Panc1 (cell line): ENCODE data around the gene TTC3.

Source experiments
- CTCF ChIP-seq: fragments of 450-650 bp; IDR thresholded peaks from 2 replicates; pipeline ENCODE4 v1.5.1; 2017; ENCODE audit warnings: mild to moderate bottlenecking
- POLR2AphosphoS5 ChIP-seq: IDR thresholded peaks from 2 replicates; pipeline ENCODE4 v1.6.1; 2012; ENCODE audit warnings: mild to moderate bottlenecking, low read depth, low read length, moderate library complexity
- REST ChIP-seq, 2 experiments: IDR thresholded peaks; 2 replicates each; pipeline ENCODE4 v1.6.1; 2011 to 2012; ENCODE audit warnings: low read depth in 2 of 2, control low read depth in 1 of 2, low read length in 1 of 2, mild to moderate bottlenecking in 1 of 2, moderate library complexity in 1 of 2; ENCODE audit not compliant: insufficient read depth in 1 of 2
- SIN3A ChIP-seq: IDR thresholded peaks from 2 replicates; pipeline ENCODE4 v1.6.1; 2012; ENCODE audit warnings: low read depth, mild to moderate bottlenecking, low read length, moderate library complexity, borderline replicate concordance; ENCODE audit not compliant: insufficient read depth
- TCF7L2 ChIP-seq: IDR thresholded peaks from 2 replicates; pipeline ENCODE4 v1.6.1; 2011; ENCODE audit warnings: mild to moderate bottlenecking, low read depth, low read length, inconsistent platforms

GRCh38 chr21:37044643-37045042, 28.4 kb upstream of the TTC3 start:
- no peak for TF ChIP-seq CTCF
- no peak for TF ChIP-seq REST (IDR thresholded peaks at IDR 0.05; ENCODE audit: insufficient read depth in 1 of 2, low read depth in 2 of 2, low read length in 1 of 2)
- no peak for TF ChIP-seq TCF7L2
- TF ChIP-seq POLR2AphosphoS5: no peak
- no peak for TF ChIP-seq SIN3A
